GM19463 (cell line): ENCODE data around the gene SULT1B1.

Experiments
- ATAC-seq: cut with Tn5 transposase; IDR thresholded peaks from one replicate; pipeline ENCODE4 v1.9.1; 2021; ENCODE audit warnings: mild to moderate bottlenecking, moderate library complexity; ENCODE audit not compliant: unreplicated experiment

The SULT1B1 gene

DNA sequence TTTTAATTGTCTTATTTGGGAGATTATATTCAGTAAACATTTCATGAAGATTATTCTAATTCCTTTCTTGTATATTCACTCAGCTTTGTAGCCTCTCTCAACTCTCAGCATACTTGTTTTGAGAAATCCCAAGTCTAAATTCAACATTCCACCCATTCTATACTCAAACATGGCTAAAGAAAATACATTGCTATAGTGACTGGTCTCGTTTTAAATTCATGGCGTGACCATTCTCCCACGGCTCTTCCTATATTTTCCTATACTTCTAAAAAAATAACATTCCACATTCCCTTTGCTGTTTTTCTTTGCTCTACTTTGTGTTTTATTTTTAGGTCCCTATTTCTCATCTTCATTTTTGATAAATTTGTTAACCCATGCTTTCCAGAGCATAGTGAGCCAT, 58.2 kb downstream of the SULT1B1 start:
- ATAC-seq = no peak

DNA sequence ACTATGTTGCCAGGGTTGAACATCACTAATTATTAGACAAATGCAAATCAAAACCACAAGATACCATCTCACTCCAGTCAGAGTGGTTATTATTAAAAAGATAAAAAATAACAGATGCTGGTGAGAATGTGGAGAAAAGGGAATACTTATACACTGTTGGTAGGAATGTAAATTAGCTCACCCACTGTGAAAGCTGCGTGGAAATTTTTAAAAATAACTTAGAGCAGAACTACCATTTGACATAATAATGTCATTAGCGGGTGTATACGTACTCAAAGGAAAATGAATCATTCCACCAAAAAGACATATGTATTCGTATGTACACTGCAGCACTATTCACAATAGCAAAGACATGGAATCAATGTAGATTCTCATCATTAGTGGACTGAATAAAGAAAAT, 58.7 kb downstream of the SULT1B1 start:
- ATAC-seq = no peak

DNA sequence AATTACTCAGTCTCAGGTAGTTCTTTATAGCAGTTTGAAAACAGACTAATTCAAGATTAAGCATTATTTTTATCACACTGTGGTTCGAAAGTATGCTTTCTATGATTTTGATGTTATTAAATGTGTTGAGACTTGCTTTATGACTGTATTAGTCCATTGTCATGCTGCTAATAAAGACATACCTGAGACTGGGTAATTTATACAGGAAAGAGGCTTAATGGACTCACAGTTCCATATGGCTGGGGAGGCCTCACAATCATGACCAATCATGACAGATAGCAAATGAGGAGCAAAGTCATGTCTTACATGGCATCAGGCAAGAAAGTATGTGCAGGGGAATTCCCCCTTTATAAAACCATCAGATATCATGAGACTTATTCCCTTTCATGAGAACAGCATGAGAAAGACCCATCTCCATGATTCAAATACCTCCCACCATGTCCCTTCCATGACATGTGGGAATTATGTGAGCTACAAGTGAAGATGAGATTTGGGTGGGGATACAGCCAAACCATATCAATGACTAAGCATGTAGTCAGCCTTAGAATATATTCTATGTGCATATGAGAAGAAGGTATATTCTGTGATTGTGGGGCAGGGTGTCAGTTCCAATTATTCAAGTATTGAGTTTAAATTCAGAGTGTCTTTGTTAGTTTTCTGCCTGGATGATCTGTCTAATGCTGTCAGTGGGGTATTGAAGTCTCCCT, 62.7 kb downstream of the SULT1B1 start:
- no peak for ATAC-seq

DNA sequence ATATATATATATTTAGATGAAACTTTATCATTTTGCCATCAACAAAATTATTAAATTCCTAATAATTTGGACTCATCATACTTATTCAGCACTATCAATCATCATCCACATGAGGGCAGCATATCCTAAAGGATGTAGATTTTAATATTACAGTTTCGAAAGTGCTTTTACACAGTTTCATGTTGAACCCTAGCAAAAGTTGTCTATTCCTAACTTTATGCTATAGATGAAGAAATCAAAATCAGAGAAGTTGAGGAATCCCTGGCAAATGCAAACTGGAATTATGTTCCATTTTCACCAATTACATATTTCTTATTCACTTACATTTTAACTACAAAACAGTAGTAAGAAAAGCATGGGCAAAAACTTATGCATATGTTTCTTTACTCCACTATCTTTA, 70.8 kb downstream of the SULT1B1 start:
- ATAC-seq = no peak

DNA sequence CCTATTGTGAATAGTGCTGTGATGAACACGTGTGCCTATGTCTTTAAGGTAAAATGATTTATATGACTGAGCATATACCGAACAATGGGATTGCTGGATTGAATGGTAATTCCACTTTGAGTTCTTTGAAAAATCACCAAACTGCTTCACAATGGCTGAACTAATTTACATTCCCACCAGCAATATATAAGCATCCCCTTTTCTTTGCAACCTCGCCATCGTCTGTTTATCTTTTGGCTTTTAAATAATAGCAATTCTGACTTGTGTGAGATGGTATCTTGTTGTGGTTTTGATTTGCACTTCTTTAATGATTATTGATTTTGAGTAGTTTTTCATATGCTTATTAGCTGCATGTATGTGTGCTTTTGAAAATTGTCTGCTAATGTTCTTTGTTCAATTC, 75.6 kb downstream of the SULT1B1 start:
- no peak for ATAC-seq
